ENCODE results near the gene CNKSR1. TPM values are rescaled to one million over a fixed set of nuclear protein-coding genes. Genes with fewer than 3 reads are reported as not detected.

CNKSR1 gene
- total RNA-seq (2012; rRNA removed) = not detected in 2 replicates

GRCh38 chr1:26177182-26177684 is at the start of gene CNKSR1:
TSS of gene CNKSR1 (plus strand) at chr1:26177491. CDS start at chr1:26177548, 57 bp downstream.
- Histone ChIP-seq H3K9ac (ENCODE audit: low read depth, low read length) (no peak within 1 kb of the TSS), H3K9me3 (replicated peaks; ENCODE audit: low read length) (no peaks in the 10 kb centered on the region), H3K4me2 (ENCODE audit: low read length) (no peak within 1 kb of the TSS), H3K4me1 (ENCODE audit: control insufficient read depth, insufficient read depth, low read length) (no peaks in the 10 kb centered on the region), H3K36me3 (ENCODE audit: insufficient read depth, low read length) (no peaks in the 10 kb centered on the region), H3K27me3 (ENCODE audit: control insufficient read depth, insufficient read depth, low read length) (no peaks in the 10 kb centered on the region), H3K4me3 (ENCODE audit: low read length) (no peak within 1 kb of the TSS)

DNA sequence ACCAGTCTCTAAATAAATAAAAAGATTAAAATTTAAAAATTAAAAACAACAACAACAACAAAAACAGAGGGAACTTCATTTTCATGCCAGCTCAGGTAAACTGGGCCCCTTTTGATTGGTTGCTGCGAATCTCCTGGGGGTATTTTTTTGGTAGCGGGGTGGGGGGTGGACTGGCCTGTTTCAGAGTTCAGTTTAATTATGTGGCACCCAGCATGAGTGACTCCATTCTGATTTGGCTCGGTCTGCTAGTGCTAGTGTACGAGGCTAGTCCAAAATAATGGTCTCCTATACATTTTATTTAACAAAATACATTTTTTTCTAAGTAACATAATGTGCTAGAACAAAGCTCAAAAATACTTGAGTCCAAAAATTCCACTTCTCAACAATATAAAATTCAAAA is 47.5 kb upstream of the CNKSR1 start:
- Histone ChIP-seq H3K4me1 (ENCODE audit: control insufficient read depth, insufficient read depth, low read length) (no peaks in the 10 kb centered on the region), H3K36me3 (ENCODE audit: insufficient read depth, low read length) (no peaks in the 10 kb centered on the region), H3K4me3 (ENCODE audit: low read length) (no peak overlapping the region)

DNA sequence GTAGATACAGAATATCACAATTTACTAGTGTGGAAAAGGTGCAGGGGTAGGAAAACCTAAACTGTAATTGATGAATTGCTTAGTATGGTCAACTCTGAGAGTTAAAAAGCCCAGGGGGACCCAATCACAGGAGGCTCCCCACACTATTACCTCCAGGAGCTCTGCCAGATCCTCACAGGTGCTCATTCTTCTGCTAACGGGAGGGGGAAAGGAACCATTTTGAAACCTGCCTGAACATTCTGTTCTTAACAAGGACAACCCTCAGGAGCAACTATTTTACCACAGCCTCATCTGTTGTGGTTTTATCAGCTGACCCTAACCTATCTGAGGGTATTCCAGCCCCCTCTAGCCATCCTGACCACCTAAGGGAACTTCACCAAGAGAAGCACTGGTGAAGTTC is 46.6 kb upstream of the CNKSR1 start:
- no peaks in the 10 kb centered on the region for H3K36me3 ChIP-seq (ENCODE audit: insufficient read depth, low read length)
- no peak overlapping the region for H3K4me3 ChIP-seq (ENCODE audit: low read length)
- no peaks in the 10 kb centered on the region for H3K9me3 ChIP-seq (replicated peaks; ENCODE audit: low read length)
- no peak overlapping the region for H3K4me2 ChIP-seq (ENCODE audit: low read length)
- no peaks in the 10 kb centered on the region for H3K4me1 ChIP-seq (ENCODE audit: control insufficient read depth, insufficient read depth, low read length)
- peaks cover 22% of the 10 kb centered on the region for H3K27me3 ChIP-seq (ENCODE audit: control insufficient read depth, insufficient read depth, low read length)
- no peak overlapping the region for H3K9ac ChIP-seq (ENCODE audit: low read depth, low read length)

More for the DNA sequence above, 47.5 kb upstream of the CNKSR1 start:
- no peak overlapping the region for H3K4me2 ChIP-seq (ENCODE audit: low read length)
- H3K9me3 ChIP-seq (replicated peaks; ENCODE audit: low read length) = no peaks in the 10 kb centered on the region
- H3K9ac ChIP-seq (ENCODE audit: low read depth, low read length) = no peak overlapping the region
- peaks cover 19% of the 10 kb centered on the region for H3K27me3 ChIP-seq (ENCODE audit: control insufficient read depth, insufficient read depth, low read length)

DNA sequence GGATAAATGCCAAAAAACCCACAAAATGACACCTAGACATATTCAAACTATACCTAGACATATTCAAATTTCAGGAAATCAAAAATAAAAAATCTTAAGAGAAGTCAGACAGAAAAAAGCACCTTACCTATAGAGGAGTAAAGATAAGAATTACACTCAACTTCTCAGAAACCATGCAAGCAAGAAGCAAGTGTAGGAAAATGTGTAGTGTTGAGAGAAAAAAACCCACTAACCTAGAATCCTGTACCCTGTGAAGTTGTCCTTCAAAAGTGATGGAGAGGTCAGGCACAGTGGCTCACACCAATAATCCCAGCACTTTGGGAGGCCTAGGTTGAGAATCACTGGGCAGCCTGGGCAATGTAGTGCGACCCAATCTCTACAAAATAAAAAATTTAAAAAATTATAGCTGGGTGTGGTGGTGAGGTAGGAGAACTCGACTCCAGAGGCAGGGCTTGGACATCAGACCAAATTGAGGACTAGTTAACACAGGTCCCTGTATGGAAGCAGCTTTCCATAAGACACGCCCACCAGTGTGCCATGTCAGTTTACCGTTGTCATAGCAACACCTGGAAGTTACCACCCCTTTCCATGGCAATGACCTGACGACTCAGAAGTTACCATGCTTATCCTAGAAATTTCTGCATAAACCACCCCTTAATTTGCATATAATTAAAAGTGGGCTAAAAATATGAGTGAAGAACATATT is 45.0 kb upstream of the CNKSR1 start:
- Histone ChIP-seq H3K9ac (ENCODE audit: low read depth, low read length) (no peak overlapping the region), H3K4me1 (ENCODE audit: control insufficient read depth, insufficient read depth, low read length) (no peaks in the 10 kb centered on the region), H3K36me3 (ENCODE audit: insufficient read depth, low read length) (no peaks in the 10 kb centered on the region), H3K4me3 (ENCODE audit: low read length) (no peak overlapping the region), H3K9me3 (replicated peaks; ENCODE audit: low read length) (no peaks in the 10 kb centered on the region), H3K4me2 (ENCODE audit: low read length) (no peak overlapping the region), H3K27me3 (ENCODE audit: control insufficient read depth, insufficient read depth, low read length) (peaks cover 22% of the 10 kb centered on the region)

- Histone ChIP-seq H3K27me3 (ENCODE audit: control insufficient read depth, insufficient read depth, low read length) (peaks cover 22% of the 10 kb centered on the region), H3K4me3 (ENCODE audit: low read length) (no peak overlapping the region), H3K9me3 (replicated peaks; ENCODE audit: low read length) (no peaks in the 10 kb centered on the region), H3K9ac (ENCODE audit: low read depth, low read length) (no peak overlapping the region), H3K4me1 (ENCODE audit: control insufficient read depth, insufficient read depth, low read length) (no peaks in the 10 kb centered on the region), H3K4me2 (ENCODE audit: low read length) (no peak overlapping the region), H3K36me3 (ENCODE audit: insufficient read depth, low read length) (no peaks in the 10 kb centered on the region)
Measured at GRCh38 chr1:26132834-26133167, 44.5 kb upstream of the CNKSR1 start.

DNA sequence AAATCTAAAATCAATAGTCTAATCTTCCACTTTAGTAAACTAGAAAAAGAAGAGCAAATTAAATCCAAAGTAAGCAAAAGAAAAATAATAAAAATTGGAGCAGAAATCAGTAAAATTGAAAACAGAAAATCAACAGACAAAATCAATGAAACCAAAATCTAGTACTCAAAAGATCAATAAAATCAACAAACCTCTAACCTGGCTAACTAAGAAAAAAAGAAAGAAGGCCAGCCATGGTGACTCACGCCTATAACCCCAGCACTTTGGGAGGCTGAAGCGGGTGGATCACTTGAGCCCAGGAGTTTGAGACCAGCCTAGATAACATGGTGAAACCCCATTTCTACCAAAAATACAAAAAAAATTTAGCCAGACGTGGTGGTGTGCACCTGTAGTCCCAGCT is 42.8 kb upstream of the CNKSR1 start:
- H3K9me3 ChIP-seq (replicated peaks; ENCODE audit: low read length) = no peaks in the 10 kb centered on the region
- peaks cover 17% of the 10 kb centered on the region for H3K27me3 ChIP-seq (ENCODE audit: control insufficient read depth, insufficient read depth, low read length)
- H3K9ac ChIP-seq (ENCODE audit: low read depth, low read length) = no peak overlapping the region
- no peak overlapping the region for H3K4me3 ChIP-seq (ENCODE audit: low read length)
- H3K36me3 ChIP-seq (ENCODE audit: insufficient read depth, low read length) = no peaks in the 10 kb centered on the region
- no peak overlapping the region for H3K4me2 ChIP-seq (ENCODE audit: low read length)
- no peaks in the 10 kb centered on the region for H3K4me1 ChIP-seq (ENCODE audit: control insufficient read depth, insufficient read depth, low read length)

DNA sequence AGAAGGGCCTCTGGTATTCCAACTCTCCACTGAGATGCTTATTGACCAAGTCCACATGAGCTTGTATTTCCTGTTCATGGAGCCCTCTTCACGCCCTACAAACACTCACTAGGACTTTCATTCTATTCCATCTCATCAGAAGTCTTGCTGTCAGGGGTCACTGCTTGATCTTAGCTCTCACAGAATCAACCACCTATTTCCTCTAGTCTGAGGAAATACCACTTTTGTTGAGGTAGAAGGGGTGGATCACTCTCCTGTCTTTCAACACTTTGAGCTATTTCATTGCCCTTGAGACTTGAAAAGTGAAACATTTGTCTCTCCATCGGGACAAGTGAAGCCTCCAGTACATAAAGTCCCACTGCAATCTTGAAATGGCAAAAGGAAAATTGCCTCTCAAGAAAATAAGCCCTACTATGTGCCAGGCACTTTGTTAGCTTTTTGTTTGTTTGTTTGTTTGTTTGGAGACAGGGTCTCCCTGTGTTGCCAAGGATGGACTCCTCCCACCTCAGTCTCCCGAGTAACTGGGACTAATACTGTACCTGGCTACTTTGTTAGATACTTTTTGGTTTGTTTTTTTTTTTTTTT is 38.2 kb upstream of the CNKSR1 start:
- Histone ChIP-seq H3K27me3 (ENCODE audit: control insufficient read depth, insufficient read depth, low read length) (peaks cover 11% of the 10 kb centered on the region), H3K4me3 (ENCODE audit: low read length) (no peak overlapping the region), H3K4me2 (ENCODE audit: low read length) (no peak overlapping the region), H3K9me3 (replicated peaks; ENCODE audit: low read length) (no peaks in the 10 kb centered on the region), H3K9ac (ENCODE audit: low read depth, low read length) (no peak overlapping the region), H3K36me3 (ENCODE audit: insufficient read depth, low read length) (no peaks in the 10 kb centered on the region), H3K4me1 (ENCODE audit: control insufficient read depth, insufficient read depth, low read length) (no peaks in the 10 kb centered on the region)

DNA sequence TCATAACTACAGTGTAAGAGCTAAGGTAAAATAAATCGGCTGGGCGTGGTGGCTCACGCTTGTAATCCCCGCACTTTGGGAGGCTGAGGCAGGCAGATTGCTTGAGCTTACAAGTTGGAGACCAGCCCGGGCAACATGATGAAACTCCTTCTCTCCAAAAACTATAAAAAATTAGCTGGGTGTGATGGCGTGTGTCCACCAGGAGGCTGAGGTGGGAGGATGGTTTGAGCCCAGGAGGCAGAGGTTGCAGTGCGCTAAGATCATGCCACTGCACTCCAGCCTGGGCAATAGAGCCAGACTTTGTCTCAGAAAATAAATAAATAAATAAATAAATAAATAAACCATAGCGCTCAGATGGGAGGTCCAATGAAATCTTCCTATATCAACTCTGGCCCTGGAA is 35.1 kb upstream of the CNKSR1 start:
- Histone ChIP-seq H3K36me3 (ENCODE audit: insufficient read depth, low read length) (no peaks in the 10 kb centered on the region), H3K4me3 (ENCODE audit: low read length) (no peak overlapping the region), H3K27me3 (ENCODE audit: control insufficient read depth, insufficient read depth, low read length) (peaks cover 11% of the 10 kb centered on the region), H3K9me3 (replicated peaks; ENCODE audit: low read length) (no peaks in the 10 kb centered on the region), H3K4me2 (ENCODE audit: low read length) (no peak overlapping the region), H3K9ac (ENCODE audit: low read depth, low read length) (no peak overlapping the region), H3K4me1 (ENCODE audit: control insufficient read depth, insufficient read depth, low read length) (no peaks in the 10 kb centered on the region)

DNA sequence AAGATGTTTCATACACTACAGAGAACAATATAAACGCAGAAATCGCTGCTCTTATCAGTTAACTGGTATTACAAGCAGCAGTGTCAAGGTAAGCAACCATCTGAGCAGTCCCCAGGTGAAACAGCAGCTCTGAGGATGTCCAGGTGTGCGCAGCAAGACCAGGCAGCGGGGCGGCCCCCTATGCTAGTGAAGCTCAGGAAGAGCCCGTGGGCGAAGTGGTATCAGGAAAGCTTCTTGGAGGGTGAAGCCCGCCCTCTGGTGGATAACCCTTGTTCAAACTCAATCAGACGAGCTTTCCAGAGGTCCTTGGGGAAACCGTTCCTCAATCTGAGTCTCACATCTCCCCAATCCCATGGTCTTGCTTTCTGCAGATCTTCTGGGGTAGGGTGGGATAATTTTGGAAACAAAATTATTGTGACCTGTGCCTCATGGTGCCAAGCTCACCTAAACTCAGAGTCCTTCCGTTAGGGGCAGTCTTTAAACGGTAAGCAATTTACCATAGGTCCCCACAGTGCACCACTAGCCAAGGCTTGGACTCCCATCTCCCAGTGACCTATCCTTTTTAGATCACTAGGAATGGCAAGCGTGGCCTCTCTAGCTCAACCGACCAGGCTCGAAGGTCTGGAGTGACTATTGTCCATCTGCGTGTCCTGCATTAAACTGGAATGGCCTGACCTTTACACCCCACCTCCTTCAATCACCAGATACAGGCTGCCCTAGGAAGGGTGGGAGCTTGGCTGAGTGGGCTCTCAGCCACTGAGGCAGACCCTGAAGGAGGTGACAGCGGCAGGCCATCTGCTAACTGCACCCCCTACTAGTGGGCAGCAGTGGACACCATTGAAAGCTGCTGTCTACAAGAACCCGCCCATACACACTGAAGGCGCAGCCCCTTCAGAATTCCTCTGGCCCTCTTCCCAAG is 32.0 kb upstream of the CNKSR1 start:
- peaks cover 26% of the 10 kb centered on the region for H3K27me3 ChIP-seq (ENCODE audit: control insufficient read depth, insufficient read depth, low read length)
- H3K36me3 ChIP-seq (ENCODE audit: insufficient read depth, low read length) = no peaks in the 10 kb centered on the region
- no peak overlapping the region for H3K9ac ChIP-seq (ENCODE audit: low read depth, low read length)
- H3K4me3 ChIP-seq (ENCODE audit: low read length) = no peak overlapping the region
- H3K9me3 ChIP-seq (replicated peaks; ENCODE audit: low read length) = no peaks in the 10 kb centered on the region
- H3K4me1 ChIP-seq (ENCODE audit: control insufficient read depth, insufficient read depth, low read length) = no peaks in the 10 kb centered on the region
- H3K4me2 ChIP-seq (ENCODE audit: low read length) = no peak overlapping the region

- Histone ChIP-seq H3K9ac (ENCODE audit: low read depth, low read length) (no peak overlapping the region), H3K36me3 (ENCODE audit: insufficient read depth, low read length) (no peaks in the 10 kb centered on the region), H3K4me2 (ENCODE audit: low read length) (no peak overlapping the region), H3K27me3 (ENCODE audit: control insufficient read depth, insufficient read depth, low read length) (peaks cover 30% of the 10 kb centered on the region), H3K9me3 (replicated peaks; ENCODE audit: low read length) (no peaks in the 10 kb centered on the region), H3K4me3 (ENCODE audit: low read length) (no peak overlapping the region), H3K4me1 (ENCODE audit: control insufficient read depth, insufficient read depth, low read length) (no peaks in the 10 kb centered on the region)
Measured at GRCh38 chr1:26145960-26146294, 31.4 kb upstream of the CNKSR1 start.

DNA sequence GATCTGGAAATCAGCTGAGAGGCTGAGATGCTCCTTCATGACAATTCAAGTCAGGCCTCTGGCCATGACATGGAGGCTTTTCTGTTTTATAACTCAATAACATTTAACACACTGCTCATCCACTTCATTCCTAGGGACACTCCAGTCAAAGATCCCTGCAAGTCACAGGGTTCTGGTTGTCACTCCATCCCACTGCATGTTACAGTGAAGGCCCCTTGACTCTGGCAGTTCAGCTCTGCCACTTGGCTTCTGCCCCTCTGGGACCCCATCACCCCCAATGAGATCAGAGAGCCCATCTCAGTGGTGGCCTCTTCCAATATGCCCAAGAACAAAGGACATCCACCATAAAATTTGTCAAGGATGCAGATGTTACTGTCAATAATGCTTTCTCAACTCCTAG is 28.4 kb upstream of the CNKSR1 start:
- Histone ChIP-seq H3K27me3 (ENCODE audit: control insufficient read depth, insufficient read depth, low read length) (peaks cover 39% of the 10 kb centered on the region), H3K9ac (ENCODE audit: low read depth, low read length) (no peak overlapping the region)

More for the DNA sequence above, 28.4 kb upstream of the CNKSR1 start:
- Histone ChIP-seq H3K4me1 (ENCODE audit: control insufficient read depth, insufficient read depth, low read length) (no peaks in the 10 kb centered on the region), H3K36me3 (ENCODE audit: insufficient read depth, low read length) (no peaks in the 10 kb centered on the region), H3K4me2 (ENCODE audit: low read length) (no peak overlapping the region), H3K9me3 (replicated peaks; ENCODE audit: low read length) (no peaks in the 10 kb centered on the region), H3K4me3 (ENCODE audit: low read length) (no peak overlapping the region)
